GM12801 (cell line): ENCODE data around the gene SLC25A1.

Experiments
- TF ChIP-seq, protein P1 (sequence below): IDR thresholded peaks from one replicate; pipeline ENCODE4 v1.5.1; 2011; ENCODE audit warnings: control low read depth; ENCODE audit not compliant: insufficient read length; ENCODE audit errors: extremely low read depth

SLC25A1 gene

DNA sequence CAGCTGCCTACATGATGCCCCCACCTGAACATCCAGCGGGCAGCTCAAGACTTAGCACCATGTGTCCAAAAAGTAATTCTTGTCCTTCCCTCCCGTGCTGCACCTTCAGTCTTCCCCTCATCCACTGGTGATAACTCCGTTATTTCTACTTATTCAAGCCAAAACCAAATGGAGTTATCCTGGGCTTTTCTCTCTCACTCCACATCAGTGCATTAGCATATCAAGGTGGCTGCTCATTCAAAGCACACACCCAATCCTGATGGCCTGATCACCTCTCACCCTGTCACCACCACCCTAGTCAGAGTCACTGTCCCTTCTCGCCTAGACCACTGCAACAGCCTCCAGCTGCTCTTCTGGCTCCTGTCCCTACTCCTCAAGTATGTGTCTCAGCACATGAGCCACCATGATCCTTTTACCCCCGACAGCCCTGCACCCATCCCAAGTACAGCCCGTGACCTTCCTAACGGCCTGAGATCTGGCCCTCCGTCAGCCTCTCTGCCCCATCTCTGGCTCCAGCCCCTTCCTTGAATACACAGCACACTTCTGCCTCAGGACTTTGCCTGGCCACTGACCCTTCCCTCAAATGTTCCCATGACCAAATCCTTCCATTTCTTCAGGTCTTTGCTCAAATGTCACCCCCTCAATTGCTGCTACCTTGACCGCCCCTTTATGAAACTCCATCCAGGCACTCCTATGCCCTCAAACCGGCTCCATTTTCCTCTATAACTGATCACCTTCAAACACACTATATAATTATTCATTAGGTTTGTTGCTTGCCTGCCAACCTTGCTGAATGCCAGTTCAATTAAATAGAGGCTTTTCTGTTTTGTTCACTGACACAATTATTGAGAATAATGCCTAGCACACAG lies 19.7 kb upstream of the SLC25A1 start:
- TF ChIP-seq, protein P1, sequence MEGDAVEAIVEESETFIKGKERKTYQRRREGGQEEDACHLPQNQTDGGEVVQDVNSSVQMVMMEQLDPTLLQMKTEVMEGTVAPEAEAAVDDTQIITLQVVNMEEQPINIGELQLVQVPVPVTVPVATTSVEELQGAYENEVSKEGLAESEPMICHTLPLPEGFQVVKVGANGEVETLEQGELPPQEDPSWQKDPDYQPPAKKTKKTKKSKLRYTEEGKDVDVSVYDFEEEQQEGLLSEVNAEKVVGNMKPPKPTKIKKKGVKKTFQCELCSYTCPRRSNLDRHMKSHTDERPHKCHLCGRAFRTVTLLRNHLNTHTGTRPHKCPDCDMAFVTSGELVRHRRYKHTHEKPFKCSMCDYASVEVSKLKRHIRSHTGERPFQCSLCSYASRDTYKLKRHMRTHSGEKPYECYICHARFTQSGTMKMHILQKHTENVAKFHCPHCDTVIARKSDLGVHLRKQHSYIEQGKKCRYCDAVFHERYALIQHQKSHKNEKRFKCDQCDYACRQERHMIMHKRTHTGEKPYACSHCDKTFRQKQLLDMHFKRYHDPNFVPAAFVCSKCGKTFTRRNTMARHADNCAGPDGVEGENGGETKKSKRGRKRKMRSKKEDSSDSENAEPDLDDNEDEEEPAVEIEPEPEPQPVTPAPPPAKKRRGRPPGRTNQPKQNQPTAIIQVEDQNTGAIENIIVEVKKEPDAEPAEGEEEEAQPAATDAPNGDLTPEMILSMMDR = no peak

DNA sequence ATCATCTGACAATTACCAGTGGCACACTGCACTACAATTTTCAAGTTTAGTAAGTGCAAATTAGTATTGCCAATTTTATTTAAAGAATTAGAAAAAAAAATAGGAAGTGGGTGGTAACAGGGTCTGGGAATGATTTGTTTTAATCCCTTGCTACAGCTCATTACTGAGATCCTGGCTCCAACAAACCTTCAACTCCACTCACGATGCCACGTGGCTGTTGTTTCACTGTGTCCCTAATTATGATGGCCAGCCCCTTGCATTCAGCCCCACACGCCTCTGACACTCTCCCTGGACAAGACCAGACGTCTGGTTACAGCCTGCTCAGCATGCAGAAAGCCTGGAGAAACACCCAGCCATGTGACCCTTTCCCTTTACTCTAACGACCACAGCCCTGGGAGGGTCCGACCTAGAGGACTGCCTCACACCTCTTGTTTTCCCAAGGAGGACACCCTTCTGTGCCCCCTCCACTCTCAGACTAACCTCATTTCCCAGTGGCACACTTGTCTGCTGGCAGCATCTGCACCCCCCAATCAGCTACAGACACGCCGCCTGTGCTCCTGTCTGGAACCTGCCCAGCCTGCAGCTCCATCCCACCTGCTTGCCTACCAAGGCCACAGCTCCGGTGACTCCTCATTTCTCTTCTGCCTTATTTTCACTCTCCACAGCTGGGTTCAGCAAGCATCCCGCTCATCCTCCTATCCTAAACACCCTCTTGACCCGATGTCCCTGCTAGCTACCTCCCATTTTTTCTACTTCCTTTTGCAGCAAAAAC lies 18.5 kb upstream of the SLC25A1 start:
- TF ChIP-seq, protein P1 = no peak

DNA sequence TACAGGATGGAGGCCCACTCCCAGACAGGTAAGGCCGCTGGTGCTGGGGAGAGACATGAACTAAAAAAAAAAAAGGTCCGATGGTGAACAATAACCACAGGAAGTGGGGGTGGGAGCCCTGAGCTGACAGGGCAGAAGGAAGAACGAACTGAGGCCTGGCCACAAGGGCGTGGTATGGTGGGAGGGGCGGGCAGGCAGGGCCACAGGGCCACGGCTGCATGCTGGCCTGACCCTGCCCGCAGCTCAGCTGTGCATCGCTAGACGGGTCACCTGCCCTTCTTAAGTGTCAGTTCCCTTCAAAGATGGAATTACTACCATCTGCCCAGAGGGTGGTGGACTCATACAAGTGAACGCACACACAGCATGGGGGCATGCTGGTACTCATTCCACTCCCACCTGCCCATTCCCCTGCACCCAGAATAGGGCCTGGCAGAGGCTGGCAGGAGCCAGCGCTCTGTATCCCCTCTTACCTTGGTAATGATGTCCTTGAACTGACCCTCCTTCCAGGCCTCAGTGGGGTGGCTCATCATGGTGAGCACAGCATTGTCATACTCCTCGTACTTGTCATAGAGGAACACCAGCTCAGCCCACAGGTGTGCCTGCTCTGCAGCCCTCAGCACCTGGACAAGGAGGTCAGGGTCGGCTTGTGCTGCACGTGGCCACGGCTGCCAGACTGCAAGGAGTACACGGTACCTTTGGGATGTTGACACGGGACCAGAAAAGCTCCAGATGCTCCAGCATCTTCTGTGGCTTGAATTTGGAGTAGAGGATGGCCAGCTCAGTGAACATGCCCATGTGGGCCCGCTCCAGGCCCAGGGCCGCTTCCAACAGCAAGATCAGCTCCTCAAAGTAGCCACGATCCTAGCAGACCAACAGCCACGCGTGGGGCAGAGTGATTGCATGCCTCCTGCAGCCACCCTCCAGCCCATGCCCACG lies 17.5 kb upstream of the SLC25A1 start:
- TF ChIP-seq, protein P1 = no peak

DNA sequence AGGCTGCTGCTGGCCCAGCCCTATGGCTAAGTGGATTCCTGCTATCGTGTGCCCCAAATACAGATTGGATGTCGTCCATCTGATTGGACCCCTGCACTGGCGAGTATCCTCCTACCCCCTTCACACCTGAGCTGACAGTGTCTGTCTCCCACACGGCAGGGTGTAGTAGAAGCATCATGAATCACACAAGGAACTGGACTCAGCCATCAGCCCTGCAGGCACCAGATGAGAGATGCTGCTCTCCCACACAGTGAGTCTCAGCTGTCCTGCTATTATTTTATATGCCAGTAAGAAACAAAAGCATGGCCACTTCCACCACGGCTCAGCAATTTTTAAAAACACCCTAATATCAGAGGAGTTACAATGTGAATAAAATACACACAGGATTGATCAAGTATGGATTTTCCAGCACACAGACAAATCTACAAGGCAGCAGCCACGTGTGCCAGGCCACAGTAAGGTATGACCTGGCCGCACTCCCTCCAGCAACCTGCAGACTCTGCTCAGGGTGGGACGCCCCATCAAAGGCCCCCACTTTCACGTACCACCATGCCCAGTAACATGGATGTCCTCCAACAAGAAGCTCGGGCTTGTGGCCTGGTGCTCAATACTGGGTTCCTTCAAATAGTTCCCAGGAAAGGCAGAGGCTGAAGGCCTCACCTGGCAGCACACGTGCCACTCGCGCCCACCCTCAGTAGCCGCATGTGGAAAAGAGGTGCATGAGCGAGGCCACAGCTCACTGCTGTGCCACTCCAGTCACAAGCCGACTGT lies 16.4 kb upstream of the SLC25A1 start:
- TF ChIP-seq, protein P1 = no peak

DNA sequence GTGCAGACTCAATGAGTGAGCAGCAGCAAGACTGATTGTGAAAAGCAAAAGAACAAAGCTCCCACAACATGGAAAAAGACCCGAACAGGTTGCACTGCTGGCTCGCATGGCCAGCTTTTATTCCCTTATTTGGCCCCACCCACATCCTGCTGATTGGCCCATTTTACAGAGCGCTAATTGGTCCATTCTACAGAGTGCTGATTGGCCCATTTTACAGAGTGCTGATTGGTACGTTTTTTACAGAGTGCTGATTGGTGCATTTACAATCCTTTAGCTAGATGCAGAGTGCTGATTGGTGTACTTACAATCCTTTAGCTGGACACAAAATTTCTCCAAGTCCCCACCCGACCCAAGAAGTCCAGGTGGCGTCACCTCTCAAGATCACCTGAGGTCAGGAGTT lies 15.3 kb upstream of the SLC25A1 start:
- TF ChIP-seq, protein P1 = no peak

DNA sequence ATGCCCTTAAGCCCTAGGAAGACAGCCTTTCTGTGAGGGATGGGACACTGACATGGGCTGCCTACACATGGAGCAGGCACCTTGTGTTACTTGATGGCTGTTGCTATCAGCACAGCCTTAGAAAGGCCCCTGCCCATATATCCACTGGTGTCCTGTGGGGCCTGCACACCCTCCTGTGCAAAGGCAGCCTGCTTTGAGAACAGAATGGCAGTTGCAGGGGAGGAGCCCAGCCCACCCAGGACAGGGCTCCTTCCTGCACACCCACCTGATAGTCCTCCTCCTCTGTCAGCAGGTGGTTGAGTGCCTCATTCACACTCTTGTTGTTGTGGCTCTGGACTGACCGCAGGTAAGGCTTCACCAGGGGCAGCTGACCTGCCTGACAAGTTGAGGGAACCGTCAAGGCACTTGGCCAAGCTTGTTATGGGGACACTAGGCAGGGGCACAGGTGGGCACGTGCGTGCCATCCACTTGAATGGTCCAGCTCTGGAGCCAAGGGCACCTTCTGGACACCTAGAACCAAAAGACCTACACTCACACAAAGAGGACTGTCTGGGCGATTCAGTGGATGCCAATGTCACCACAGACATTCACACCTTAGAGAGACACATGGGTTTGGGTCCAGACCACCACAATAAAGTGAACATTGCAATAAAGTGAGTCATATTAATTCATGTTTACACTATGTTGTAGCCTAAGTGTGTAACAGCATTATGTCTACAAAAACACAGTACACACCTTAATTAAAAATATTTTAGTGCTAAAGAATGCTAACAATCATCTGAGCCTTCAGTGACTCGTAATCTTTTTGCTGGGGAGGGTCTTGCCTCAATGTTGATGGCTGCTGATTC lies 9.4 kb upstream of the SLC25A1 start:
- TF ChIP-seq, protein P1 = no peak
